GM18909 (cell line): ENCODE results near the gene CPSF3.

Experiments used
- ATAC-seq: cut with Tn5 transposase; IDR thresholded peaks from one replicate; pipeline ENCODE4 v1.9.1; 2021; ENCODE audit warnings: mild to moderate bottlenecking; ENCODE audit not compliant: unreplicated experiment, poor library complexity

The CPSF3 gene

GRCh38 chr2:9416267-9416961, 7.0 kb upstream of the CPSF3 start:
- no peak for ATAC-seq

DNA sequence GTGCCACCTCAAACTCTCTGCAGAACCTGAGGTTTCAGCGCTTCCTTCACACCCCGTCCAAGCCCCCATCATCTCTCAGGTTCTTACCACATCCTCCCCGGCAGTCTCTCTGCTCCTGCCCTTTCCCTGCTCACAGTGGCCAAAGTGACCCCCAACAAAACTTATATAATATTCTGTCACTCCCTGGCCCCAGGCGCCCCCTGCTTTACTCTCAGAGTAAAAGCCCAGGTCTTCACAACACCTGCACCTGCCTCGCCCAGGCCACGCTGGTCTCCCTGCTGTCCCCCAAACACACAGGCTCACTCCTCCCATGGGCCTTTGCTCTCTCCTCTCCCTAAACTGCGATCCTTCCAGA, 6.5 kb upstream of the CPSF3 start:
- ATAC-seq = no peak

GRCh38 chr2:9417725-9418124, 5.7 kb upstream of the CPSF3 start:
- no peak for ATAC-seq

DNA sequence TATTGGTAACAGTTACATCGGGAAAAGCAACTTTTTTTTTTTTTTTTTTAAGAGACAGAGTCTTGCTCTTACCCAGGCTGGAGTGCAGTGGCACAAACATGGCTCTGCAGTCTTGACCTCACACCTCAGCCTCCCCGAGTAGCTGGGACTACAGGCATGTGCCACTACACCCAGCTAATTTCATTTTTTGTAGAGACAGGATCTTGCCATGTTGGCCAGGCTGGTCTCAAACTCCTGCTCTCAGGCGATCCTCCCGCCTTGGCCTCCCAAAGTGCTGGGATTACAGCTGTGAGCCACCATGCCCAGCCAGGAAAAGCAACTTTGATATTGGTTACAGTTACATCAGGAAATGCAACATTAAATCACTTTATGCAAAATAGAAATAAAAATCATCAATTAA, 4.7 kb upstream of the CPSF3 start:
- ATAC-seq = no peak

DNA sequence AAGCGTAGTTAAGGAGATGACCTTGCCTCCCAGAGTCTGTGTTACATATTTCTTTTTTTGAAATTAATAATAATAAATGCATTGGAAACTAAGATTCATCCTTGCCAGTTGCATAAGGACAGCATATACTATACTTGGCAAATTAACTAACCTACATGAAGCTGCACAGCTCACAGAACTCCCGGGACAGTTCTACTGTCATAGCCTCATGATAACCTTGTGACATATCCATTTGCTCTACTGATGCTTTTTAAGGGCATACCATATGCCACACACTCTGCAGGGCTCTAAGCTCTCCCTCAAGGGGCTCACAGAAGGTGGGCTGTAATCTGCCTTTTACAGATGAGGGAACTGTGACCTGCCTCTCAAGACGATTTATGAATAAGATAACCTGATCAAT, 3.9 kb upstream of the CPSF3 start:
- ATAC-seq = no peak

DNA sequence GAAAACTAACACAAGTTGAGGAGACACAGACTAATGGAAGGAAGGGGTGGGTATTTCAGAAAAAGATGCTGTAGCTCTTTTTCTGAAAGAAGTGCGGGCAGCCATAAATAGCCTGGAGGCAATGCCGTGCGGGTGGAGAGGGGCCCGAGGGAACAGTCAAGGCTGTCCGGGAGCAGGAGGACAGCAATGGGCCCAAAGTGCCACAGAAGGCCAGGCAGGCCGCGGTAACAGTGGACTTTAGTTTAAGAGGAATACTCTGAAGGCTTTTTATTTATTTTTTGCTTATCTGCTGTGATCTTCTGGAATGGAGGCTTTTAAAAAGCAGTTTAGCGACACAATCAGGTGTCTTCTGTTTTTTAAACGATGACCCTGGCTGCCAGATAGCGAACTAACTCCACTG, 3.0 kb upstream of the CPSF3 start:
- no peak for ATAC-seq

GRCh38 chr2:9422321-9423099, 944 bp upstream of the CPSF3 start:
- peak; percentile 39 for ATAC-seq

GRCh38 chr2:9423922-9424272, 443 bp downstream of the CPSF3 start:
- peak; percentile 11 for ATAC-seq

DNA sequence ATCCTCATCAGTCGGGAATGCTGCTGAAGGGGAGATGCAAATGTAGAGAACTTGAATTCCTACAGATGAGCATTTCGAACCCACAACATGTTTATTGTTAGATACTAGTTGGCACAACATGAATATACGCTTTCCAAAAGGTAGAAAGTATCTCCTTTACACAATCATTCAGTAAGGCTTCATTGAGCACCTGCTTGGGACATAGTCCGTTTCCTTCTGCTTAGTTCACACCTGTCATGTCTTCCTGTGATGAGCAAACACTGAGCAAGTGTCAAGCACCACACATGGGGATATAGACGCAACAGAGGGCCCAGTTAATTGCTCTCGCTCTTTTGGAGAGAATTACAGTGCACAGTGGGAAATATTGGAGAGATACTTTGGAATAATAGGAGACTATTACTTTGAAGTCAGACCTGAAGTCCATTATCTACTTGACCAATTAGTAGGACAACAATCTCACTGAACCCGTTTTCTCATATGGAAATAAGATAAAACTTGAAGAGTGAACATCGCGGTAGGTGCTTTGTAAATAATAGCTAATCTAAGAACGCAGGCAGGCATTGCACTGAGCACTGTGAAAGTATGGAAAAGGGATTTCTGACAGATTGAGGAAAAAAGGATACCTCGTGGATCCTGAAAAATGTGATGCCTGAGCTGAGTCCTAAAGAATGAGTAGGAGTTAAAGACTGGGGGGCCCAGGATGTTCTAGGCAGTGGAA, 1.2 kb downstream of the CPSF3 start:
- no peak for ATAC-seq

DNA sequence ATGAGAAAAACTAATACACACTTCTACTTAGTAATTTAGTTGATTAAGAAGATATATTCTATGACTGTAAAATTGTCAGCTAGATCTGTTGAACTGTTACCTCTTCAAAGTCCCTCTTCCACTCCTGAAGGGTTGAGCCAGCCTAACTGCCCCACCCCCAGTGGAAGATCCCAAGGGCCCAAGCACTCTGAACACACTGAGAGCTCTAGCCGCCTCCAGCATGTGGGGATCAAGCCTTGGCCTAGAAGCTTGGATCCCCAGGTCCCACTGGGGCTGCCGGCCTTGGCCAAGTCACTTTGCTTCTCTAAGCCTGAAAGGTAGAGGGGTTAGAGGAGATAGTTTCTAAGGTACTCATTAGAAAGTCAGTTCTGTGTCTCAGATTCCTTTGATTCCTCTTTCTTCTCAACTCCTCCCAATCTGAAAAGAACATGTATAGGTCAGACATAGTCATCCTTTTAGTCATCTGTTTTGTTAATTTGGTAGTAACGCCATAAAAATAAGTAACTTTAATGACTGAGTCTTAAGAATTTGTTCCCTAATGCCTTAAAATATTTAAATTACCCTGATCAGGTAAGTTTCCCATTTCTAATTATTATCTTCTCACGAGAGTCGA, 5.6 kb downstream of the CPSF3 start:
- no peak for ATAC-seq

GRCh38 chr2:9430316-9431293, 7.2 kb downstream of the CPSF3 start:
- ATAC-seq = no peak

GRCh38 chr2:9434489-9434888, 11.0 kb downstream of the CPSF3 start:
- ATAC-seq = no peak

DNA sequence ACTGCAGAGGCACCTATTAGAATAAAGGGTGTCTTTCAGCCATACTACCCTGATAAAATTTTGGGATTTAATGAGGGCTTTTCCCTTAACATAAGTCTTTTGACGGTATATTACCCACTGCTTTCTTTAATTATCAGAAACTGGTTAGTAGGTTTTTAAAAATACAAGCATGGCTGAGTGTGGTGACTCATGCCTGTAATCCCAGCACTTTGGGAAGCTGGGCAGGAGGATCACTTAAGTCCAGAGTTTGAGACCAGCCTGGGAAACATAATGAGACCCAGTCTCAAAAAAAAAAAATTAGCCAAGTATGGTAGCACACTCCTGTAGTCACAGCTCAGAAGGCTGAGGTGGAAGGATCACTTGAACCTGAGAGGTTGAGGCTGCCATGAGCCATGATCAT, 16.1 kb downstream of the CPSF3 start:
- no peak for ATAC-seq

DNA sequence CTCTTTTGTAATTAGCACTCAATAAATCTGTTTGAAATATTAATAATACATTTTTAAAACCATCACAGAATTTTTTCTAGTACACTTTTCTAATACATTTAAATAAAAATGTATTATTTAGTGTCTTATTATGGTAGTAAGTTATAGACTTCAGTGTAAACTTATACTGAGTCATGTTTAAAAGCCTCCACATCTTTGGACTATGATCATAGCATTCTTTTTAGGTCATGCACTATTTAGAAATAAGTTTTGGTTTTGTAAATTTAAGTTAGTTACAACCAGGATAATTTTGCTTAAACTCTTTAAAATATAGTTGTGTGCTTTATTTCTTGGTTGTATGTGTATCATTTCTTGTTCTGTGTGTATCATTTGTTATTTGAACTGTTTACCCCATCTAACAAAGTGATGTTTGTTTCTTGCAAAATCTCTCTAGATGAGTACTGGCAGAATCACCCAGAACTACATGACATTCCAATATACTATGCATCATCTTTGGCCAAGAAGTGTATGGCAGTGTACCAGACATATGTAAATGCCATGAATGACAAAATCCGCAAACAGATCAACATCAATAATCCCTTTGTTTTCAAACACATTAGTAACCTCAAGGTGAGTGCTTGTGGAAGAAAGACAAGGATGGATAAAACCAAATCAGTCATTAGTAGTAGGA, 16.7 kb downstream of the CPSF3 start:
- ATAC-seq = no peak

GRCh38 chr2:9441556-9441955, 18.1 kb downstream of the CPSF3 start:
- ATAC-seq = no peak

DNA sequence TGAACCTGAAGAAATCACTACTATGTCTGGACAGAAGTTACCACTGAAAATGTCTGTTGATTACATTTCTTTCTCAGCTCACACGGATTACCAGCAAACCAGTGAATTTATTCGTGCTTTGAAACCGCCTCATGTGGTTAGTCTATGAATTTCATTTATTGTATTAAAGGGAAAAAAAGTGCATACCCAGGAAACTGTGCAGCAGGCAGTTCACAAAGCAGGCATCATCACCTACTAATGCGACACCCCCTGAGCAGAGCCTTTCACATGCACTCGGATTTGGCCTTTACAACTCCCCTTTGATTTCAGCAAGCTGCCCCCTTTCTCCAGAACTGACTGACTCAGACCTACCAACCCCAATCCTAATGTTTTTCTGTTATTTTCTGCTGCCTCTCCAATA, 20.1 kb downstream of the CPSF3 start:
- no peak for ATAC-seq

DNA sequence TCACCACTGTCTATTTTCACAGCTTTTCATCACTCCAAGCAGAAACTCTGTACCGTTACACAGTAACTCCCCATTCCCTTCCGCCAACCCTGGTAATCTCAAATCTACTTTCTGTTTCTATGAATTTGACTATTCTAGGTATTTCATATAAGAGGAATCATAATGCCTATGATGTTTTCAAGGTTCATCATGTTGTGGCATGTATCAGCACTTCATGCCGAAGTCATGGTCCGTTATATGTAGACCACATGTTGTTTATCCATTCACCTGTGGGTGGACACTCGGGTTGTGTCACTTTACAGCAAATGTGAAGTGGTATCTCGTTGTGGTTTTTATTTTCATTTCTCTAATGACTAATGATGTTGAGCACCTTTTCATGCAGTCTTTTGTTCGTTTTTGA, 21.6 kb downstream of the CPSF3 start:
- ATAC-seq = no peak

GRCh38 chr2:9451231-9451630, 27.8 kb downstream of the CPSF3 start:
- ATAC-seq = no peak

- no peak for ATAC-seq
These were observed 37.1 kb downstream of the CPSF3 start for GRCh38 chr2:9460441-9461017.
